LoVo (cell line): ENCODE results near the gene NOL4L.
"Not testable (repeated sequence)": the region's sequence is repeated elsewhere in the genome, so short reads cannot be mapped to it uniquely, and the experiment has no call there.

Experiments used
- DNase-seq: peaks from one replicate; pipeline ENCODE4 v3.0.0-alpha.2; 2016; ENCODE audit warnings: low spot score

The NOL4L gene

DNA sequence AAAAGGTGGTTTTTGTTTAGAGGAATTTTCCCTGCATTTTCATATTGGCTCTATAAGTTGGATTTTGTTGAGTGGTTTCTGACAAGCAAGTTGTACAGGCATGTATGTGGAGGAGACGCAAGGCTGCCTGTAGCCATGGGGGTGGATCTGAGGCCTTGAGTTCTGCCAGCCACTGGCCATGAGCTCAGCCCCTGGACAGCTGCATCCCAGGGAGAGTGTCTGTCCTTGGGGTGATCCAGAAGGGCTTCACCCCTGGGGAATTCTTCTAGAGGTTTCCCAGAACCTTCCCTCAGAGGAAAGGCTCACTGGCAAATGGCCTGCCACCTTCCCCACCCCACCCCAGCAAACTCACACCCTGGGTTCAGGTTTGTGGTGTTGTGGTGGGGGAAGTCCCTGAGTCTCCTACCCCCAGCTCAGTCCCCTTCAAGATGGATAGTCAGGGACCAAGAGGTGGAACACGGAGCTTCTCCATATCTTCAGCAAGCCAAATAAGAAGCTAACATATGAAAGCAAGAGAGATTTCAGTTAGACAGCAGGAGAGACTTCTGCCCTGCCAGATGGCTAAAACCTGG lies 11.6 kb upstream of the NOL4L start:
- no peak for DNase-seq

DNA sequence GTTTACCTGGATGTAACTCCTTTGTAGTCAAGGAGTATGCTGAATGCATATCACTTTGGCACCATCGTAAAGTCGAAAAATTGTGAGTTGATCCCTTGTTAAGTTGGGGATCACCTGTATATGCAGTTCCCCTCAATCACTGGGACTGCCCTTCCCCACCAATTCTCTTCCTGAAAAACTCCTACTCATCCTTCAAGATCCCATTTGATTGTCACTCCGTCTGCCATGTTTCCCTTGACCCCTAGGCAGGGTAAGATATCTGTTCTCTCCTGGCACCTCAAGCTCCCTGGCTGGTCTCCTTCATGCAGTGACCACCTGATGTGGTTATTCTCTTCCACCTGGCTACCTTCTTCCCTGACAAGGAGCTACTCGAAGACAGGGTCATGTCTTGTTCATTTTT lies 10.0 kb upstream of the NOL4L start:
- DNase-seq = no peak

DNA sequence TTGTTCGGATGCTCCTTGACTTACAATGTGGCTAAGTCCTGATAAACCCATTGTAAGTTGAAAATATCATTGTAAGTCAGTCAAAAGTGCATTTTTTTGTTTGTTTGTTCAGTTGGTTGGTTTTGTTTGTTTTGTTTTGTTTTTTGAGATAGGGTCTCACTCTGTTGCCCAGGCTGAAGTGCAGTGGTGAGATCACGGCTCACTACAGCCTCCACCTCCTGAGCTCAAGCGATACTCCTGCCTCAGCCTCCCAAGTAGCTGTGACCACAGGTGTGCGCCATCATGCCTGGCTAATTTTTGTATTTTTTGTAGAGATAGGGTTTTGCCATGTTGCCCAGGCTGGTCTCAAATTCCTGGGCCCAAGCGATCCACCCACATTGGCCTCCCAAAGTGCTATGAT lies 9.5 kb upstream of the NOL4L start:
- not testable (repeated sequence) for DNase-seq

DNA sequence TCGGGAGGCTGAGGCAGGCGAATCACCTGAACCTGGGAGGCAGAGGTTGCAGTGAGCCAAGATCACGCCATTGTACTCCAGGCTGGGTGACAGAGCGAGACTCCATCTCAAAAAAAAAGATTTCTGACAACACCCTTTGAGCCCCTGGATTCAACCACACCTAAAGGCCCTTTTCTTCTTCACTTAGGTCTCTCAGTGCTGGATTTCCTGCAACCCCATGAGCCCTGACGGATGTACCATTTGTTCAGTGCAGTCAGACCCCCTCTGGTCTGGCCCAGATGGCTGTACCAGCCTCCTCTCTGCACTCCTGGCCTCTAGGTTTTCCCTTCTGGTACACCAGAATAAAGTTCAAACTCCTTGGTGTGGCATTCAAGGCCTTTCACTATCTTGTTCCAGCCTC lies 9.1 kb upstream of the NOL4L start:
- DNase-seq = no peak

DNA sequence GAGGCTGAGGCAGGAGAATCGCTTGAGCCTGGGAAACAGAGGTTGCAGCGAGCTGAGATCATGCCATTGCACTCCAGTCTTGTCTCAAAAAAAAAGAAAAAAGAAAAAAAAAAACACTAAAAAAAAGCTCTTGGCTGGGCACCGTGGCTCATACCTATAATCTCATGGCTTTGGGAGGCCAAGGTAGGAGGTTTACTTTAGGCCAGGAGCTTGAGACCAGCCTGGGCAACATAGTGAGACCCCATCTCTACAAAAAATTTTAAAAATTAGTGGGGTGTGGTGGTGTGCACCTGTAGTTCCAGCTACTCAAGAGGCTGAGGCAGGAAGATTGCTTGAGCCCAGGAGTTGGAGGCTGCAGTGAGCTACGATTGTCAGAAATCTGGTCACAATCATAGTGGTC lies 7.5 kb upstream of the NOL4L start:
- not testable (repeated sequence) for DNase-seq

DNA sequence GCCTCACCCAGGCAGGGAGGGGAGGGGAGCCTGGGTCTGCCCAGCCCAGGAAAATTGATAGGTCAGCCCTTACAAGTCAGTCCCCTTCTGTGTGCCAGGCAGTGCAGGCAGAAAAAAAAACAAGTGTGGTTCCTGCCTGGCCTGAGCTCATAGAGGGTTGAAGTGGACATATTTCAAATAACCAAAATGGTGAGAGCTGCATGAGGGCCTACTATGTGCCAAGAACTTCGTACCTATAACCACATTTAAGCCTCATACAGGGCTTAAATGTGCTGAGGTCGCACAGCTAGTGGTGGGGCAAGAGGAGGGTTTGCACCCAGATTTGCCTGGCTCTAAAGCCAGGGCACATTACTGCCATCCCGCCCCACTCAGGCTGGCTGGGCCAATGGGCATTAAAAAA lies 6.9 kb upstream of the NOL4L start:
- no peak for DNase-seq

DNA sequence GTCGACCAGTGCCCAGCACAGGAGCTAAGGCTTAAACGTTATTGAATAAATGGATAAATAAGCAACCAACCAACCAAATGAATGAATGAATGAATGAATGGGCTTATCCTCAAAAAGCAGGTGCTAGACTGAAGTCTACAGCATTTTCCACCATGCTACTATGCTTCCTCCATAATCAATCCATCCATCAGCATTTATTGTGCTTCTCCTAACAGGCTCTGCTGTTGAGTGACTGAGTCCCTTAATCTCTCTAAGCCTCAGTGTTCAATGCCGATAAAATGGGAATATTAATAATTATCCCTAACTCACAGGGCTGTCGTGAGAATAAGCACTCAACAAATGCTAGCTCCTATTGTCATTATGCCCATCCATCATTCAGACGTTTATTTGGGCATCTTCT lies 4.6 kb upstream of the NOL4L start:
- DNase-seq = no peak

DNA sequence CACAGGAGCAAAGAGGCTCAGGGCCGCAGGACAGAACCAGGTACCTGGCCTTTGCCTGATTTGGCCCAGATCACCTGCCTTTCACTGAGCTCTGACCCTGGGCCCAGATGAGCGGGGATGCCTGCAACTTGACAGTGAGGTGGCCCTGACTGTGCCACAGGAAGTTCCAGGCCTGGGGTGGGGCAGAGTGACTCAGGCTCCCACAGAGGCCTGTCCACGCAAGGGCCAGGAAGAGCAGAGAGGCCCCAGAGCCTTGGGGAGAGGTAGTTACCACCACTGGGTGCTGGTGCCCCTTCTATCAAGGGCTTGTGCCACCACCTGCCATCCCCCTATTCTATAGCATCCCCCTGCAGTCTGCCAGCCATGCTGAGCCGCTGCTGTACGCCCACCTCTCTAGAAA lies 4.1 kb upstream of the NOL4L start:
- peak; percentile 36 for DNase-seq

DNA sequence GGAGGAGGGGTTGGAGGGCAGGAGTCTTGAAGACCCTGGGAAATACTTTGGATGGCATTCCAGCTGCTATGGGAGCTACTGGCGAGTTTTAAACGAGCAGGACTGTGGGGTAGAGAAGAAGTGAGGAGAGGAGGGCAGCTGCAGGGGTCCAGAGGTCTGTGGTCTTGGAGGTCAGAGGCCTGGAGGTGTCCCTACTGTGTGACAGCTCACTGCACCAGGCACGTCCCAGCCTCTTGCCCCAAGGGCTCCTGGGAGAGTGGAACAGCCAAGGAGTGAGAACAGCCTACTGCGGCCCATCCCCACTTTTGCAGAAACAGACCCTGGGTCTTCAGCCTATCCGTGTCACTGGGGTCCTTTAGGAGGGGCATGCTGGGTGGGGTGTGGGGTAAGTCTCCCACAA lies 2.9 kb upstream of the NOL4L start:
- no peak for DNase-seq

DNA sequence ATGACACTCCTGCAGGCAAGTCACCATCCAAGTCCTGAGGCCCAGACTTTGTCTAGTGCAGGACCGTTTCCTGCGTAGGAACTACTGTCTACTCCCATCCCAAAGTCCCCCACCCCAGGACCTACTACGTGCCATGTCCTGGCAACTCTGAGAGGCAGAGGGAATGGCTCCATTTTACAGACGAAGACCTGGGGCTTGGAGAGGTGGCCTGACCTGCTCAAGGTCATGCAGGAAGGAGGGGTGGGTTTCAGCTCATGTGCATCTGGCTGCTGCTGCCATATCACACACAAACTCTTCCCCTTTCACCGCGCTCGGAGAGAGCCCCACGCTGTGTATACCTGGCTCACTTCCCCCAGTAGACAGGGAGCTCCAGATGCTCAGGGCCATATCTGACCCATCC lies 1.2 kb upstream of the NOL4L start:
- DNase-seq = no peak

DNA sequence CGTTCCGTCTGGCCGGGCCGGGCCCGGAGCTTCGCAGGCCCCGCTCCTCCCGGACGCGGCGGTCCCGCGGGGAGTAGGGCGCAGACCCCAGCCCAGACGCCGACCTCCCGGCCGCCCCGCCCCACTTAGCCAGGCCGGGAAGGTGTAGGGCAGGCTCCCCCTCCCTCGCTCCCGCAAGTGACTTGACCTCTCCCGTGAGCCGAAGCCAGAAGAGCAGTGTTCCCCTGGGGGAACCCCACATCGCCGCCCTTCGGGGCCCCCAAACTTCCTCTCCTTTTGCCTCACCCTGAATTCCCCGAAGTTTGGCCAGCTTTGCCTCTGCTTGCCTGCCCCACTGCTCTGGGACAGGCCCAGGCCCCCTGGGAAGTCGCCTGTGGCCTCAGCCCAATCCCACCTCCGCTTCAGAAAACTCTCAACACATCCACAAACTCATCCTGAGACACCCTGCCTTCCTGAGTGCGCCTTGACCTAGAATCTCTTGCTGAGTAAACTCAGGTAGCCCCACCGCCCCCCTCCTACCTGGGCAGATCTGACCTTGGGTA lies 524 bp upstream of the NOL4L start:
- DNase-seq = no peak

DNA sequence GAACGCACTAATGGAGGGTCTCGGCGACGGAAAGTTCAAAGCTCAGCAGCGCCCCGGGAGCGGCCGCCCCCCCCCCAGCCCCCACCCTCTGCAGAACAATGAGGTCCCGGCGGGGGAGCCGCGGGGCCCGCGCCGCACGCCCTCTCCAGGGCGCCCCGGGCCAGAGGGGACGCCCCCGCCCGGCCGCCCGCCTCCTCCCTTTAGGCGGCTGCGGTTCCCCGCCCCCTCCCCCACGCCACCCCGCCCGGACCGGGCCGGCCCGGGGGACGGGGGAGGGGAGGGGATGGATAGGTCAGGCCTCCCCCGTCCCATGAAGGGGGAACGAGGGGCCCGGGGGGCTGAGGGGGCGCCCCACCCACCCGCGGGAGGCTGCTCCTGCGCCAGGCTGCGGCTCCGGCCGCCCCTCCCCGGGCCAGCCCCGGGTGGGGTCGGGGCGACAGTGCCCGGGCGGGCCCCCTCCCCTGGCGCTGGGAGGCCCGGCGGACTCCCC lies 1.5 kb downstream of the NOL4L start:
- DNase-seq = no peak

DNA sequence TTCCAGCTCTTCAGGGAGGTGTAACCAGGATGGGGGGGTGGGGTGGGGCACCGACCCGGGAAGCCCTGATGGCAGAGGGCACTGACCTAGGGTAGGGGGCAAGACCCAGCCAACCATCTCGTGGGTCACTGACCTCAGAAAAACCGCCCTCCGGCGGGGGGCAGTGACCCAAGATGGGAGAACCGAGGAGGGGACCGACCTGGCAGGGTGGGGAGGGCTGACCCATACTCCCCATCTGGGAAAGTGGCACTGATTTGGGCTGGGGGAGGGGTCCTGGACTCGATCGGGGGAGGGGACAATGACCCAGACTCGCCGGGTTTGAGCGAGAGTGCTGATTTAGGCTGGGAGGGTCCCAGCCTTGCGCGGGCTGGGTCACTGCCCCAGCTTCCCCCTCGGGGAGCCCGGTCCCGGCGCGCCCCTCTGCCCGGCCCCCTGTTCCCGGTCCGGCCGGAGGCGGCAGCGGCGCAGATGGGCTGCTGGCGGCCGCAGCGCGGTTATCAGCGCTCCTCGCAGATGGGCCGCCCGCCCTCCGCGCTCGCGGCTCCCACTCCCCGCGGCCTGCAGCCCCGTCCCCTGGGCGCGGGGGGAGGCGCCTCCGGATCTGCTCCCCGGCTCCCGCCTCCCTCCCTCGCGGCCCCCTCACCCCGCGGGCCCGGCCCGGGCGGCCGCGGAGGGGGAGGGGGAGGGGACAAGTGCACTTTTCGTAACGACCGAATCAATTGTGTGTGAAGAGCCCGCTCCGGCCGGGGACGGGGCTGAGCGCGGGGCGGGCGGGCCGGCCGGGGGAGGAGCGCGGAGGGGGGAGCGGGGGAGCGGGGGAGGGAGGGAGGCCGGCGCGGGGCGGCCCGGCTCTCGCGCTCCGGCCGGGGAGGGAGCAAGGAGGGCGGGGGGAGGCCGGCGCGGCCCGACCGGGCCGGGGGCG lies 2.2 kb downstream of the NOL4L start:
- DNase-seq = no peak

DNA sequence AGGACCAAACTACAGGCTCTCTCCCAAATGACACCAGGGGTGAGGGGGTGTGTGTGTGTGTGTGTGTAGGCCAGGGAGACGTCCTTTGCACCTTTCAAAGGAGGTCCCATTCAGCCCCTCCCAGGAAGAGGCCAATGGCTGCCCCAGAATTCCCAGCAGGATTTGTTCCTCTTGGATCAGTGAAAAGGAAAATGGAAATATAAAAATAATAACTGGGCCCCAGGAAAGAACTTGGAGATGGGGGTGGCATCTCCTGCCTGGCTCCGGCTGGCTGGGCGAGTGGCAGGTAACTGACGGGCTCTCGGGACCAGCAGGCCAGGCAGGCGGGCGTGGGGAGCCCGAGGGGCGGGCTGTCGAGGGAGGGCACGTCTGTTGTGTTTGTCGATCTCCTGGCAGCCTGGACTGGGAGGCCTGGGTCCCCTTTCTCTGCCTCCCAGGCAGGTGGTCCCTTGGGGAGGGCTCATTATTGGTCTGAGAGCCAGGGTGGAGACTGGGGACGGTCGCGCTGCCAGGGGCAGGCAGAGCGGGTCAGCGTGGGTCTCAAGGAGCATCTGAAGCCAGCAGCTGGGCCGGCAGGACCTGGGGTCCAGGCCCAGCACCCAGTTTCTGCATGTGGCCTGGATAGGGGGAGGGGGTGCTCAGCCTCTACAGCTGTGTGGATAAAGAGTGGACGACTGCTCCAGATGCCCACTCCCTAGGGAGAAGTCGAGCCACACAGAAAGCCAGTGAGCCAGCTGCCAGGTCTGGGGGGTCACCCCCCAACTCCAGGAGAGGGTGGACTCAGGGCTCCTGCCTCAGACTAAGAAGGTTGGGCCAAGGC lies 3.1 kb downstream of the NOL4L start:
- no peak for DNase-seq

DNA sequence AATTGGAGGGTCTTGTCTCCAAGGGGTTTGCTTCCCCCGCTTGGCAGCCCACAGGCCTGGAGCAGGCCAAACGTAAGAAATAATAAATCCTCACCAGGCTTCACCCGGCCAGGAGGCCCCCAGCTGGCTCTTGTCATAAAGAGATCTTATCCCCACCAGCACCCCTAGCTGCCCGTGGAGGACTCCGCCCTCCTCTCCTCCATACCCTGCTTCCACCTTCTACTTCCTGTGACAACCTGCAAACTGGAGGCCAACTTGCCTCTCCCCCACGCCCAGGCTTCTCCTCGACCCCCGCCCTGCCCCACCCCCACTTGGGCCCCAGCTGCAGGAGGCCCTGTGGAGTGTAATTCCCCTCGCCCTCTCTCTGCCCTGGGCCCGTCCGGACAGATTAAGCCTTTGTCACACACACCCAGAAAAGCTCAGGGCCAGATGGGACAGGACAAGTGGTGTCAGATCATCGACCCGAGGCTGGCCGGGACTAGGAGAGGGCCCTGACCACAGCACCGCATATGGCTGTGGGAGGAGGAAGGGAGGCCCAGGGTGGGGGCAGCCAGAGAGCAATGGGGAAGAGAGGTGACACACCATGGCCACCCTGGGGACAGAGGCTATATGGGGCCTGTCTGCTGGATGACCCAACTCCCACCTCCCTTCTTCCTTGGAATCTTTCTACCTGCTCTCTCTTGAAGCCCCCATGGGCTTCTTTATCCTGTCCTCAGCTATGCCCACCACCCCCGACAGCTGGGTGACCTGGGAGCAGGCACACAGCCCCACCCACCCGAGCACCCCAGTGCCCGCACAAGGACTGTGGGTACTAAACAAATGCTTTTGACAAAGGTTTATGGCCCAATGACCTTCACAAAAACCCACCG lies 3.9 kb downstream of the NOL4L start:
- no peak for DNase-seq

DNA sequence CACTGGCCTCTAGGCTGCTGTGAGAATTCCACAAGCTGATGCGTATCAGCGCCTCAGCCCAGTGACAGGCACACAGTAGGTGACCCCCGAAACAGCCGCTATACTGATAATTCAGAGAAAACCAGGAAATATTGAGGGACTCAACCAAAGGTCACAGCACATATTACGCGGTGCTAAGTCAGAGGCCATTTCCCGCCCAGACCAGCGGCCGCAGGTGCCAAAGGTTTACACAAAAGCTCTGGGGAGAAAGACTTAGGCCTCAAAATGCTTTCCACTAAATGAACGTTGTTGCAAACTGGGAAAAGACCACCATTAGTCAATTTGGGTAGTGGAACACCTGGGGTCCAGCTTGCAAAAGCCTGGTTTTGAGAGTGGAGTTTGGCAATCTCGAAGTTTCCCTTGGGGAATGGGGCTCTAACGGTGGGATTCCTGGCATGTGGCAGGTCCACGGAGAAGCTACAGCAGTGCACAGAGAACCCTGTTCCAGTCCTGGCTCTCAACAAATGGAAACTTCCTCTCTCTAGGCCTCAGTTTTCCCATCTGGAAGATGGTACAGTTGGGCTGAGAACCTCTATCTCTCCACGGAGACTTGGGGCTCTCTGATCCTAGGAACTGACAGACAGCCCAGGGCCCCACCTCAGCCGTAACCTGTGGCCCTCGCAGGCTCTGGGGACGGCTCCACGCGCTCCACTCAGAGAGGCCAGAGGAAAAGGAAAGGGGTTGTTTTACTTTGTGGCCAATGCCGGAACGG lies 4.7 kb downstream of the NOL4L start:
- DNase-seq = no peak

DNA sequence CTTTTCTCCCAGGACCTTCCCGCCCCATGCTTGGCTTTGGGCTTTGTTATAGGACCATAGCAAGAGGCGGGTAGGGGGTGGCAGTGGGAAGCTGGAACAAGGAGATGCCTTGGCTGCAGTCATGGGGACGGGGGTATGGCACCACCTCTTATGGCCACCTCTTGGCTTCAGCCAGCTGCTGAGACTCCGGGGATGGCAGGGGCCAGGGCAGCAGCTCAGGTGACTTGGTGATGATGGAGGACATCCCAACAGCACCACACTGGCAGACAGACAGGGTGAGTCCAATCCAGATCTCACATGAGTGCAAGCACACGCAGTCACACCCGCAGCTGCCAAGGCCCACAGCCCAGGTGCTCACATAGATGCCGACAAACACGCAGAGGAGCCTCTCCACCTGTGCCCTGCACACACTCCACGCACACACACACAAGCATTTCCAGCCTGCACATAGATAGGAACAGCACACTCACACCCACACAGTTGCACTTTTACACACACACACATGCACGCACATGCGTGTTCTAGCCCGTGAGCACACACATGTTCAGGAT lies 6.2 kb downstream of the NOL4L start:
- DNase-seq = no peak

DNA sequence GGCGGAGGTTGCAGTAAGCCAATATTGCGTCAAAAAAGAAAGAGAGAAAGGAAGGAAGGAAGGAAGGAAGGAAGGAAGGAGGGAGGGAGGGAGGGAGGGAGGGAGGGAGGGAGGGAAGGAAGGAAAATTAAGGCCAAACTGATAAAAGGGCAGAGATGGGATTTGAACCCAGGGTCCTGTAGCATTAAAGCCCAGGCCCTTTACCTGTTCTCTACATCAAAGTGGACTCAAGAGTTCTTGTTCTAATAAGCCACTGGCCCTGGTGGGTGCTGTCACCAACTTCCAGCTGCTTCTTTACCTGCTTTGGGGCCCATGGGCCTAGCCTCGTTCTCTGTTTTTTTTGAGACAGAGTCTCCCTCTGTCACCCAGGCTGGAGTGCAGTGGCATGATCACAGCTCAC lies 7.1 kb downstream of the NOL4L start:
- not testable (repeated sequence) for DNase-seq

DNA sequence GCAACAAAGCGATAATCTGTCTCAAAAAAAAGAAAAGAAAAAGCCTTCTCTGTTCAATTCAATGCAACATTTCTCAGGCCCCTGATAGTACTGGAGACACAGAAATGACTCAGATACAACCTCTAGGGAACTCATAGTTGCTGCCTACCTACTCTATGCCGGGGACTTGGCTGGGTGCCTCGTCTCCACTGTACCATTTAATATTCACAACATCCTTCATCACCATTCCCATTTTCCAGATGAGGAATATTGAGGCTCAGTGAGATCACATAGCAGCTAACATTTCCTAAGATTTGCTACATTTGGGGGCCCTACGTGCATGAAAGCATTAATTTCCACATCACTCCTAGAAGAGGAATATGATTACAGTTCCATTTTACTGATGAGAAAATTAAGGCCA lies 7.5 kb downstream of the NOL4L start:
- DNase-seq = no peak

DNA sequence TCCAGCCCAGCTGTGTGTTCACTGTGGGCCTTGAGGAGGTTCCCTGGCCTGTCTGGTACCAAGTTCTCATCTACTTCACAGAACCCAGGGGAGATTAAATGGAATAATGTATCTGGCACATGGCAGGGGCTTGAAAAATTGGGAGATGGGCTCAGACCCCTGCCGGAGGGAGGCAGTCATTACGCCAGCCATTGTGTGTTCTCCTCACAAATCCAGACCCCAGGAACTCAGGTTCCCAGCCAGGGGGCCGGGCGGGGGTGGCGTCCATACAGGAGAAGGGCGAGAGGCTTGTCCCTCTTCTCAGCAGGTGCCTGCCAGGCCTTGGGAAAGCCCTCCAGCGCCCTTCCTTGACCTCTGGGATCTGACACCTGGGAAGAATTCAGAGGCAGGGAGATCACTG lies 8.1 kb downstream of the NOL4L start:
- no peak for DNase-seq
